H9 (cell line): Measurements from ENCODE around the gene MTCL1. TPM values are rescaled to one million over a fixed set of nuclear protein-coding genes. Genes with fewer than 3 reads are reported as not detected.
A peak's percentile ranks its signal among the peaks of the same experiment; 100 is the strongest.

Experiments
- DNase-seq: peaks from one replicate; pipeline ENCODE4 v3.0.0-alpha.2; 2017
- H2AFZ ChIP-seq: one replicate; pipeline ENCODE4 v1.6.1; 2013; ENCODE audit warnings: mild to moderate bottlenecking, low read length, control low read depth, moderate library complexity
- H2AK5ac ChIP-seq: 2 replicates; pipeline ENCODE4 v1.6.1; 2013; ENCODE audit warnings: low read length, control low read depth, mixed read lengths; ENCODE audit not compliant: insufficient read length
- H2BK120ac ChIP-seq: one replicate; pipeline ENCODE4 v1.6.1; 2013; ENCODE audit warnings: low read depth, mild to moderate bottlenecking, low read length, control low read depth, inconsistent platforms; ENCODE audit not compliant: poor library complexity, severe bottlenecking
- H2BK12ac ChIP-seq: 2 replicates; pipeline ENCODE4 v1.6.1; 2013; ENCODE audit warnings: low read length, control low read depth, mixed read lengths, low read depth; ENCODE audit not compliant: insufficient read length
- H2BK15ac ChIP-seq: 2 replicates; pipeline ENCODE4 v1.6.1; 2013; ENCODE audit warnings: low read depth, low read length, control low read depth
- H2BK20ac ChIP-seq: one replicate; pipeline ENCODE4 v1.6.1; 2013; ENCODE audit warnings: low read depth, mild to moderate bottlenecking, low read length, control low read depth, inconsistent platforms; ENCODE audit not compliant: poor library complexity, severe bottlenecking
- H2BK5ac ChIP-seq: 2 replicates; pipeline ENCODE4 v1.6.1; 2013; ENCODE audit warnings: low read length, control low read depth, mixed read lengths; ENCODE audit not compliant: insufficient read length
- H3K14ac ChIP-seq: 2 replicates; pipeline ENCODE4 v1.6.1; 2013; ENCODE audit warnings: low read length, control low read depth; ENCODE audit not compliant: insufficient read depth
- H3K18ac ChIP-seq: 2 replicates; pipeline ENCODE4 v1.6.1; 2013; ENCODE audit warnings: low read depth, mild to moderate bottlenecking, mixed read lengths, low read length, control low read depth; ENCODE audit not compliant: insufficient read length
- H3K23ac ChIP-seq: 2 replicates; pipeline ENCODE4 v1.6.1; 2013; ENCODE audit warnings: low read length, control low read depth, mixed read lengths, low read depth; ENCODE audit not compliant: insufficient read length
- H3K23me2 ChIP-seq: 2 replicates; pipeline ENCODE4 v1.6.1; 2013; ENCODE audit warnings: low read depth, mild to moderate bottlenecking, mixed read lengths, low read length, control low read depth; ENCODE audit not compliant: insufficient read length, poor library complexity, severe bottlenecking
- H3K27ac ChIP-seq: 2 replicates; pipeline ENCODE4 v1.5.1; 2013; ENCODE audit warnings: low read length, control low read depth, mixed read lengths, low read depth; ENCODE audit not compliant: insufficient read length
- H3K27me3 ChIP-seq: 2 replicates; pipeline ENCODE4 v1.6.1; 2013; ENCODE audit warnings: low read length, control low read depth, inconsistent platforms; ENCODE audit not compliant: insufficient read depth
- H3K4ac ChIP-seq: 2 replicates; pipeline ENCODE4 v1.6.1; 2013; ENCODE audit warnings: low read depth, mild to moderate bottlenecking, control low read depth, inconsistent platforms, low read length, moderate library complexity
- H3K4me1 ChIP-seq: 2 replicates; pipeline ENCODE4 v1.6.1; 2013; ENCODE audit warnings: low read length, control low read depth, inconsistent platforms; ENCODE audit not compliant: insufficient read depth
- H3K4me2 ChIP-seq: 2 replicates; pipeline ENCODE4 v1.6.1; 2013; ENCODE audit warnings: low read length, control low read depth, mixed read lengths; ENCODE audit not compliant: insufficient read length, insufficient read depth
- H3K56ac ChIP-seq: 2 replicates; pipeline ENCODE4 v1.6.1; 2013; ENCODE audit warnings: low read depth, mild to moderate bottlenecking, mixed read lengths, low read length, control low read depth; ENCODE audit not compliant: insufficient read length
- H3K79me1 ChIP-seq: 2 replicates; pipeline ENCODE4 v1.6.1; 2013; ENCODE audit warnings: low read depth, mild to moderate bottlenecking, moderate library complexity, low read length, control low read depth, inconsistent platforms; ENCODE audit not compliant: insufficient read depth, poor library complexity, severe bottlenecking
- H3K79me2 ChIP-seq: 2 replicates; pipeline ENCODE4 v1.6.1; 2013; ENCODE audit warnings: low read length, control low read depth, inconsistent platforms; ENCODE audit not compliant: insufficient read depth
- H3K9ac ChIP-seq: 2 replicates; pipeline ENCODE4 v1.6.1; 2013; ENCODE audit warnings: low read length, control low read depth, mixed read lengths; ENCODE audit not compliant: insufficient read length; ENCODE audit errors: extremely low read depth
- H3K9me3 ChIP-seq: one replicate; pipeline ENCODE4 v1.6.1; 2013; ENCODE audit warnings: low read depth, low read length, inconsistent platforms; ENCODE audit not compliant: control insufficient read depth
- H3T11ph ChIP-seq: one replicate; pipeline ENCODE4 v1.6.1; 2013; ENCODE audit warnings: mild to moderate bottlenecking, low read length, control low read depth, inconsistent platforms
- H4K20me1 ChIP-seq: one replicate; pipeline ENCODE4 v1.6.1; 2013; ENCODE audit not compliant: control insufficient read depth, insufficient read length, insufficient read depth
- H4K5ac ChIP-seq: 2 replicates; pipeline ENCODE4 v1.6.1; 2013; ENCODE audit warnings: low read depth, mild to moderate bottlenecking, mixed read lengths, low read length, control low read depth; ENCODE audit not compliant: insufficient read length
- H4K8ac ChIP-seq: replicated peaks from 2 replicates; pipeline ENCODE4 v1.6.1; 2013; ENCODE audit warnings: low read length, control low read depth, mixed read lengths, low read depth; ENCODE audit not compliant: insufficient read length
- H4K91ac ChIP-seq: 2 replicates; pipeline ENCODE4 v1.6.1; 2013; ENCODE audit warnings: low read depth, mild to moderate bottlenecking, moderate library complexity, mixed read lengths, low read length, control low read depth; ENCODE audit not compliant: insufficient read length
- H3K27ac Mint-ChIP-seq, 3 experiments: 2 replicates in 2 of 3; 3 replicates in 1 of 3; pipeline ENCODE4 v1.8.0; 2020 to 2021; ENCODE audit warnings: mixed read lengths in 3 of 3, mild to moderate bottlenecking in 1 of 3, moderate library complexity in 1 of 3
- H3K27me3 Mint-ChIP-seq: 2 replicates; pipeline ENCODE4 v1.8.0; 2021; ENCODE audit warnings: low read depth, mild to moderate bottlenecking, moderate library complexity, mixed read lengths
- H3K36me3 Mint-ChIP-seq, 3 experiments: 2 replicates in 2 of 3; 3 replicates in 1 of 3; pipeline ENCODE4 v1.8.0; 2020 to 2021; ENCODE audit warnings: low read depth in 3 of 3, mixed read lengths in 3 of 3; ENCODE audit not compliant: insufficient read depth in 1 of 3
- H3K4me1 Mint-ChIP-seq, 2 experiments: 2 replicates each; pipeline ENCODE4 v1.8.0; 2020; ENCODE audit warnings: mixed read lengths in 2 of 2
- H3K4me3 Mint-ChIP-seq, 2 experiments: 2 replicates in 1 of 2; 3 replicates in 1 of 2; pipeline ENCODE4 v1.8.0; 2020 to 2021; ENCODE audit warnings: mild to moderate bottlenecking in 2 of 2, mixed read lengths in 2 of 2, moderate library complexity in 1 of 2
- H3K9me3 Mint-ChIP-seq, 2 experiments: 2 replicates in 1 of 2; 3 replicates in 1 of 2; pipeline ENCODE4 v1.8.0; 2020; ENCODE audit warnings: mild to moderate bottlenecking in 2 of 2, mixed read lengths in 2 of 2, moderate library complexity in 1 of 2
- CTCF ChIP-seq: fragments of 200-600 bp; sonication (generic); conservative IDR thresholded peaks from 3 replicates; pipeline ENCODE4 v1.8.0; 2021; ENCODE audit warnings: antibody characterized with exemption, mild to moderate bottlenecking
- WGBS: extraction: QIAGEN DNeasy Blood & Tissue Kit; methylation state at CpG from one replicate; pipeline ENCODE4 v1.1.7; 2013; ENCODE audit warnings: missing lambda C conversion rate, low lambda C conversion rate, mixed read lengths; ENCODE audit not compliant: insufficient read length; ENCODE audit errors: extremely low coverage; 5-methylcytosine and 5-hydroxymethylcytosine counted together
- total RNA-seq: library from RNA; stranded (reverse); gene quantifications from 2 replicates; pipeline ENCODE4 v1.2.1, GENCODE V29; 2021

Gene MTCL1
- total RNA-seq, 1 experiment from 2014 or later: 50.7 TPM

DNA sequence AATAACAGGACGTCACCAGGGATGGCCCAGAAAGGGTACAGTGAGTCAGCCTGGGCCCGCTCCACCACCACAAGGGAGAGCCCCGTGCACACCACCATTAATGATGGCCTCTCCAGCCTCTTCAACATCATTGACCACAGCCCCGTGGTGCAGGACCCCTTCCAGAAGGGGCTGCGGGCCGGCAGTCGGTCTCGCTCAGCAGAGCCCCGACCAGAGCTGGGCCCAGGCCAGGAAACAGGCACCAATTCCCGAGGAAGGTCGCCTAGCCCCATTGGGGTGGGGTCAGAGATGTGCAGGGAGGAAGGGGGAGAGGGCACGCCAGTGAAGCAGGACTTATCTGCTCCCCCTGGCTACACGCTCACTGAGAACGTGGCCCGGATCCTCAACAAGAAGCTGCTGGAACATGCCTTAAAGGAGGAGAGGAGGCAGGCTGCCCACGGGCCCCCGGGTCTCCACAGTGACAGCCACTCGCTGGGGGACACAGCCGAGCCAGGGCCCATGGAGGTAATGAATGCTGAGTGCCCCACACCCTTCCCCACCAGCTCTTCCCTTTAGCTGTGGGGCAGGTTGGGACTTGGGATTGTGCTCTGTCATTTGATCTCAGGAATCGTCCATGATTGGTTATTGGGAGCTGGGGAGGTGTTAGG is 120.5 kb downstream of the MTCL1 start:
- H2AK5ac ChIP-seq: no peak overlapping the region
- H3K9me3 ChIP-seq: no peaks in the 10 kb centered on the region
- H3K56ac ChIP-seq: no peak overlapping the region
- no peak overlapping the region; the same call in 1 of the 2 replicates for H3K14ac ChIP-seq
- H3K23ac ChIP-seq: no peak overlapping the region
- H3T11ph ChIP-seq: no peak overlapping the region
- no peaks in the 10 kb centered on the region for H4K20me1 ChIP-seq
- no peaks in the 10 kb centered on the region for H3K79me2 ChIP-seq
- no peak overlapping the region for H3K27ac ChIP-seq
- H2BK12ac ChIP-seq: no peak overlapping the region
- peak overlapping the region in 1 of 3 experiments; percentile 89; a peak in 3 of 7 replicates for H3K27ac Mint-ChIP-seq
- DNase-seq: no peak
- H3K18ac ChIP-seq: no peak overlapping the region
- H2BK5ac ChIP-seq: no peak overlapping the region
- H2AFZ ChIP-seq: no peak overlapping the region
- peaks cover 19 to 56% (median 54%) of the 10 kb centered on the region in 3 experiments; a peak in 6 of 7 replicates for H3K36me3 Mint-ChIP-seq
- no peak overlapping the region for H3K9ac ChIP-seq
- no peaks in the 10 kb centered on the region for H3K23me2 ChIP-seq
- H3K4me3 Mint-ChIP-seq: no peak overlapping the region
- H2BK15ac ChIP-seq: no peak overlapping the region
- H2BK120ac ChIP-seq: no peak overlapping the region
- H4K91ac ChIP-seq: no peak overlapping the region
- no peaks in the 10 kb centered on the region; the same call in 1 of the 2 replicates for H3K4me1 ChIP-seq
- H3K27me3 ChIP-seq: no peaks in the 10 kb centered on the region
- no peak overlapping the region for H3K4ac ChIP-seq
- H3K27me3 Mint-ChIP-seq: no peaks in the 10 kb centered on the region
- peaks cover 0 to 3% of the 10 kb centered on the region in 2 experiments; a peak in 2 of 5 replicates for H3K9me3 Mint-ChIP-seq
- H3K4me2 ChIP-seq: no peak overlapping the region
- H4K5ac ChIP-seq: no peak overlapping the region
- no peak overlapping the region for H4K8ac ChIP-seq
- peaks cover 21 to 29% of the 10 kb centered on the region in 2 experiments for H3K4me1 Mint-ChIP-seq
- no CpG with 5 or more reads among the region's 20 CpGs for WGBS
- H3K79me1 ChIP-seq: no peaks in the 10 kb centered on the region
- no peak for TF ChIP-seq CTCF
- H2BK20ac ChIP-seq: no peak overlapping the region
